Measurements from ENCODE around the gene NMUR1.

NMUR1 gene

DNA sequence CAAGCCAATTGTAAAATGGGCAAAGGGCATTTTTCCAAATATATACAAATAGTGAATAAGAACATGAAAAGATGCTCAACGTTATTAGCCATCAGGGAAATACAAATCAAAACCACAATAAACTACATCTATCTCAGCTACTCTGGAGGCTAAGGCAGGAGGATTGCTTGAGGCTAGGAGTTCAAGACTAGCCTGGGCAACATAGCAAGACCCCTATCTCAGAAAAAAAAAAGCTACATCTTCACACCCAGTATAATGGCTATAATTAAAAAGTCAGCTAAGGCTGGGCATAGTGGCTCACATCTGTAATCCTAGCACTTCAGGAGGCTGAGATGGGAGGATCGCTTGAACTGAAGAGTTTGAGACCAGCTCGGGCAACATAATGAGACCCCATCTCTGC is 53.3 kb downstream of the NMUR1 start:
- Histone ChIP-seq H3K27ac (ENCODE audit: low read length) (no peak overlapping the region), H3K9me3 (ENCODE audit: insufficient read depth, low read length) (no peaks in the 10 kb centered on the region), H3K79me2 (ENCODE audit: low read length) (no peaks in the 10 kb centered on the region), H3K4me3 (ENCODE audit: low read length) (no peak overlapping the region), H4K20me1 (ENCODE audit: insufficient read depth, low read length) (no peaks in the 10 kb centered on the region), H3K27me3 (ENCODE audit: low read depth, low read length) (no peaks in the 10 kb centered on the region), H3K4me2 (ENCODE audit: low read length) (no peak overlapping the region), H2AFZ (ENCODE audit: low read depth, low read length) (no peak overlapping the region), H3K9ac (ENCODE audit: low read length) (no peak overlapping the region), H3K36me3 (replicated peaks; ENCODE audit: low read depth, low read length) (no peaks in the 10 kb centered on the region), H3K4me1 (ENCODE audit: low read length) (peaks cover 3% of the 10 kb centered on the region)
- TF ChIP-seq, protein P1, sequence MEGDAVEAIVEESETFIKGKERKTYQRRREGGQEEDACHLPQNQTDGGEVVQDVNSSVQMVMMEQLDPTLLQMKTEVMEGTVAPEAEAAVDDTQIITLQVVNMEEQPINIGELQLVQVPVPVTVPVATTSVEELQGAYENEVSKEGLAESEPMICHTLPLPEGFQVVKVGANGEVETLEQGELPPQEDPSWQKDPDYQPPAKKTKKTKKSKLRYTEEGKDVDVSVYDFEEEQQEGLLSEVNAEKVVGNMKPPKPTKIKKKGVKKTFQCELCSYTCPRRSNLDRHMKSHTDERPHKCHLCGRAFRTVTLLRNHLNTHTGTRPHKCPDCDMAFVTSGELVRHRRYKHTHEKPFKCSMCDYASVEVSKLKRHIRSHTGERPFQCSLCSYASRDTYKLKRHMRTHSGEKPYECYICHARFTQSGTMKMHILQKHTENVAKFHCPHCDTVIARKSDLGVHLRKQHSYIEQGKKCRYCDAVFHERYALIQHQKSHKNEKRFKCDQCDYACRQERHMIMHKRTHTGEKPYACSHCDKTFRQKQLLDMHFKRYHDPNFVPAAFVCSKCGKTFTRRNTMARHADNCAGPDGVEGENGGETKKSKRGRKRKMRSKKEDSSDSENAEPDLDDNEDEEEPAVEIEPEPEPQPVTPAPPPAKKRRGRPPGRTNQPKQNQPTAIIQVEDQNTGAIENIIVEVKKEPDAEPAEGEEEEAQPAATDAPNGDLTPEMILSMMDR (IDR thresholded peaks at IDR 0.05; ENCODE audit: low read depth, low read length), result no peak
- no peak for TF ChIP-seq EZH2phosphoT487 (IDR thresholded peaks at IDR 0.05; ENCODE audit: low read depth)

DNA sequence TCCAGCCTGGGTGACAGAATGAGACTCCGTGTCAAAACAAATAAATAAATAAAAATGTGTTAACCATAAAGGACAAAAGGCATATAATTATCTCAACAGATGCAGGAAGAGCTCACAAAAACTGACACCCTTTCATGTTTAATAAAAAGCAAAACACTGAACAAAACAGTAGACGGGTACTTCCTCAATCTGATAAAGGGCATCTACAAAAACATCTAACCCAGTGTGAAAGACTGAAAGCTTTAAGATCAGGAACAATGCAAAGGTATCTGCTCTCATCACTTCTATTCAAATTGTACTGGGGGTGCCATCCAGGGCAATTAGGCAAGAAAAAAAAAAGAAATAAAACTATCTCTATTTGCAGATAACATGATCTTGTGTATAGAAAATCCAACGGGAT is 54.3 kb downstream of the NMUR1 start:
- Histone ChIP-seq H3K4me3 (ENCODE audit: low read length) (no peak overlapping the region), H3K9ac (ENCODE audit: low read length) (no peak overlapping the region), H2AFZ (ENCODE audit: low read depth, low read length) (no peak overlapping the region), H3K36me3 (replicated peaks; ENCODE audit: low read depth, low read length) (no peaks in the 10 kb centered on the region), H3K79me2 (ENCODE audit: low read length) (no peaks in the 10 kb centered on the region), H3K27me3 (ENCODE audit: low read depth, low read length) (no peaks in the 10 kb centered on the region), H3K9me3 (ENCODE audit: insufficient read depth, low read length) (no peaks in the 10 kb centered on the region), H4K20me1 (ENCODE audit: insufficient read depth, low read length) (no peaks in the 10 kb centered on the region), H3K27ac (ENCODE audit: low read length) (no peak overlapping the region), H3K4me2 (ENCODE audit: low read length) (no peak overlapping the region), H3K4me1 (ENCODE audit: low read length) (no peaks in the 10 kb centered on the region)
- no peak for TF ChIP-seq EZH2phosphoT487 (IDR thresholded peaks at IDR 0.05; ENCODE audit: low read depth)
- TF ChIP-seq, protein P1 (IDR thresholded peaks at IDR 0.05; ENCODE audit: low read depth, low read length), result no peak
